ENCODE data around the gene SRP14.
"Not testable (repeated sequence)": the region's sequence is repeated elsewhere in the genome, so short reads cannot be mapped to it uniquely, and the experiment has no call there.

Gene SRP14

DNA sequence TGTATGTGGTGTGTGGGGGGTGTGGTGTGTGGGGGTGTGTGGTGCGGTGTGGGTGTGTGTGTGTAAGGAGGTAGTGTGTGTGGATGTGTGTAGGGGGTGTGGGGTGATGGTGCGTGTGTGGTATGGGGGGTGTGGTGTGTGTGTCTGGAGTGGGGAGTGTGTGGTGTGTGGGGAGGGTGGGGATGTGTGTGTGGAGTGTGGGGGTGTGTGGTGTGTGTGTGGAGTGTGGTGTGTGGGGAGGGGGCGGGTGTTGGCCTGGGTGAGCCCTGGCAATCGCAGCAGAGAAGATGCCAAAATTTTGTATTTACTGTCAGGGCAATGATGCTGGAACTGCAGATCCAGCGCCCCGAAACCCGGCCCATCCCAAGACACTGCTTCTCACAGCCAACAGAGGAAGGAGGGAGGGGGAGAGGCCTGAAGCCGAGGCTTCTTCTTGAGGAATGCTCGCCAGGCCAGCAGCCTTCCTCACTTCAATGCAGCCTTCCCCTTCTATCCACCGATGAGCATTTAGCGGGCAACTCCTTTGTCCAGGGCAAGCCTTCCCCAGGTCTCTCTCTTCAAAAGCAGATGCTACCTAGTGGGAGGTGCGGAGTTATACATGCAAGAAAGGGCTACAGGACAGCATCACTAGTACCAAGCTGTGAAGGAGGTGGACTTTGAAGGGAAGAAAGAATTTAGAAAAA, 11.9 kb upstream of the SRP14 start:
- DNase-seq (ENCODE audit: low read depth in 2 of 2) = no peak

DNA sequence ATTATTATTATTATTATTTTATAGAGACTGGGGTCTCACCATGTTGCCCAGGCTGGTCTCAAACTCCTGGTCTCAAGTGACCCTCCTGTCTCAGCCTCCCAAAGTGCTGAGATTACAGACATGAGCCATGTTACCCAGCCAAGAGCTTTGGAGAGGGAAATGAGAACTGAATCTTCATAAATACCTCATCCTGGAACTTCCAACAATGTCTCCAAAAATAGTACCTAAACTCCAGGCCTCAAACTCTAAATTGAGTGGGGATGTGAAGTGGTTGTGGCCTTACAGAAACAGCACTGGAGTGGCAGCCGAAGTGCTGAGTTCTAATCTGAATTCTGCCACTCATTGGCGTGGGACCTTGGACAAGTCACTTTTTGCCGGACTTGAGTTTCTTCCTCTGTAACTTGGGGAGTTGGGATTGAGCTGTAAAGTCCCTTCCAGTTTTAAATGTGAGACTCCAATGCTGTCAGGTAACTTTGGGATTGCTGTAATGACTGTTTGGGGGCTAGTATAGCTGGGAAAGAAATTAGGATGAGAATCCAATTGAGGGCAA, 10.0 kb upstream of the SRP14 start:
- no peak for DNase-seq (ENCODE audit: low read depth in 2 of 2)

DNA sequence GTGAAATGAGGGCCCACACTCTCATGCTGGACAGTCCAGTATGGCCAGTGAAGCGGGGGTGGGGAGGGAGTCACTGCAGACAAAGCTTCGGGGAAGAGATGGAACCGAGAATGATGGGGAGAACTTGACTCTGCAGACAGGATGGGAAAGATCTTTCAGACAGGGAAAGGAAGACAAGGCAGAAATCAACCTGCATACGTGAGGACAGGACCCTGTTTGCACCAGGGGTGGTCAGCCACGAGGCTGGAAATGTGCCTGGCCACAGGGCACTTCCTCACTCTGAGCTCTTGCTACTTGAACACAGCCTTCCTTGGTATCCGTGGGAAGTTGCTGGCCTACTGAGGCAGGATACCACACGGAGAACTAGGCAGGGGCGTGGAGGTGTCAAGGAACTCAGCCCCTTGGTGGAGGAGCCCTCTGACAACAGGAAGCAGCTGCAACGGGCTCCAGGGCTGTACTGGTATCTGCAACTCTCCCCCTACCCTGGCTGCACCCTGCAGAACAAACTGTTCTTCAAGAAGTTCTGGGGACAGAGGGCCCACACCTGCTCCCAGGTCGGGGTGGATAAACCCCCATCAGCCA, 9.3 kb upstream of the SRP14 start:
- no peak for DNase-seq (ENCODE audit: low read depth in 2 of 2)

DNA sequence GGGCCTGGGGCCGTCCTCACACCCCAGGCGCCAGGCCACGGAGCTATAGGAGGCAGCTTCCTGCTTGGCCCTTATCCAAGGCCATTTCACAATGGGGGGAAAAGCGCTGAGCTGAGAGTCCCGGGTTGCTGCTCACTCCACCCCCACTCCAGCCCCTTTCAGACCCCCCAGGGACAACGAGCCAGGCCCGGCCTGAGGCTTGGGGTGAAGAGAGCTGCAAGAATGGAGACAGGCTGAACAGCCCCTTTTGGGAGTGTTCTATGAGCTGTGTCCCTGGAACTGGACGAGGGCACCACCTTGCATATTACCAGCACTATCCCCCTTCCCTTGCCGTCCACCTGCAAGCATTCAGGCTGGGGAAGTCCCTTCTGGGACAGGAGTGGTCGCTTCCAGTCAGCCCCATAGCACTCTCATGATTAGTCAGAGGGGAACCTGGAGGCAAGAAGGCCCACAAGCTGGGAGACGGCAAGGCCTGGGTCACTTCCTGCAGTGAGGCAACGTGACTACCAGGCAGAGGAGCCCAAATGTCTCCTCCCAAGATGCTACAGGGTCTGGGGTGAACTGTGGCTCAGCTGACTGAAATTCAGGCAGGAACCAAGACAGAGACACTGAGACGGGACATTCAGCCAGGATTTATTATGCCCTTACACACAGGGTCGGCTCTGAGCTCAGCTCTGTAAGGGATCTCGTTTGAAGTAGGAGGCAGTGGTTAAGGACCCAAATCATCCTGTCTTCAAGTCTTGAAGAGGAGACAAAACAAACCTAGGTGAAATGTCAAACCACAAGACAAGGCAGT, 8.6 kb upstream of the SRP14 start:
- DNase-seq (ENCODE audit: low read depth in 2 of 2) = peak; percentile 39 to 44

DNA sequence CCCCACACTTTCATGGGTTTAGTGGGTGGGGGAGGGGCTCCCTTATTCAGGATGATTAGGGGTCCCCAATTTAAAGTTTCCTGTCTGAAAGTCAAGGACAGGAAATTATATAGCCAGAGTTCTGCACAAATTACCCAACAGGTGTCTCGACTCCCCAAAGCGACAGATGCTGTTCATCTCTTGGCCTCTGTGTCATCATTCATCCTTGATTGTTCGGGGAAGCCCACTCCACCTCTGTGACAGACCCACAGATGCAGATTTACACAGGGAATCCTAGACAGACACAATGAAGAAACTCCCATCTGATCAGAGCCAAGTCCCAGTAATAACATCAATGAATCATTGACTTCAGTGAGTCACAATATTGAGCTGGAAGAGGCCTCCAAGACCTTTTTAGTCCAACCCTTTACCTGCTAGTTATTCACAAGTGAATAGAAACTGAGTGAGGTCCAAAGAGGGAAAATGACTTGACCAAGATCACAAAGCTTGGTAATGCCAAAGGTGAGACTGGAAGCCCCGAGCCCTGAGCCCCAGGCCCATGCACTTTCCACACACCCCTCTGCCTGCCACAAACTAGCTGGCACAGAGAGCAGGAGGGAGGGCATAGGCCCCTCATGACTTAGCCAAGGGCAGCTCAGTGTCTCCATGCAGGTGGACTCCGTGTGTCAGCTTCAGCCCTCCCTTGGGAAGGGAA, 7.9 kb upstream of the SRP14 start:
- no peak for DNase-seq (ENCODE audit: low read depth in 2 of 2)

DNA sequence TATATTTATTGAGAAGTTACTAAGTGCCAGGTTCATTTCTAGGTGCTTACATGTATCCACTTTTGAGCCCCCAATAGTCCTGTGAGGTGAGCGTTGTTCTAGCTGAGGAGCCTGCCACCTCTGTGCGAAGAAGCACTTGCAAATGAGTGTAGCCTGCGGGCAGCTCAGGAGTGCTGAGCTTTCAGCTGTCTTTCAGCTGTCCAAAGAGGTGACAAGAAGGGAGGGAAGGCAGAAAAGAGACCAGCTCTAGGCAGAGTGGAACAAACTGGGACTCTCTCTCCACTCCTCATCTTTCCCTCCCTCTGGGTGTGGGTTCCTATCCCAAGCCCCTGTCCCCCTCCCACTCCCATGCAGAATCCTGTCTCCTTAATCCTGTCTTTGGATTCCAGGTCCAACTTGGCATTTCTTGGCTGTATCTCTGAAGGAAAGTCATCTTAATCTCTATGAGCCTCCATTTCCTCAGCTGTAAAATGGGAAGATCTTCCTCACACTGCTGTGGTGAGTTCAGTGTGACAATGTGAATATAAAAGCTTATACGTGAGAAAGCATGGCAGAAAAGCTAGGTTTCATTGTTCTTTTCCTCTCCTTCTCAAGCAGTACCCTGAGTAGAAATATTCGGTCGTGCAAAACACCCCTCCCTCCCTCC, 6.7 kb upstream of the SRP14 start:
- DNase-seq (ENCODE audit: low read depth in 2 of 2) = no peak

DNA sequence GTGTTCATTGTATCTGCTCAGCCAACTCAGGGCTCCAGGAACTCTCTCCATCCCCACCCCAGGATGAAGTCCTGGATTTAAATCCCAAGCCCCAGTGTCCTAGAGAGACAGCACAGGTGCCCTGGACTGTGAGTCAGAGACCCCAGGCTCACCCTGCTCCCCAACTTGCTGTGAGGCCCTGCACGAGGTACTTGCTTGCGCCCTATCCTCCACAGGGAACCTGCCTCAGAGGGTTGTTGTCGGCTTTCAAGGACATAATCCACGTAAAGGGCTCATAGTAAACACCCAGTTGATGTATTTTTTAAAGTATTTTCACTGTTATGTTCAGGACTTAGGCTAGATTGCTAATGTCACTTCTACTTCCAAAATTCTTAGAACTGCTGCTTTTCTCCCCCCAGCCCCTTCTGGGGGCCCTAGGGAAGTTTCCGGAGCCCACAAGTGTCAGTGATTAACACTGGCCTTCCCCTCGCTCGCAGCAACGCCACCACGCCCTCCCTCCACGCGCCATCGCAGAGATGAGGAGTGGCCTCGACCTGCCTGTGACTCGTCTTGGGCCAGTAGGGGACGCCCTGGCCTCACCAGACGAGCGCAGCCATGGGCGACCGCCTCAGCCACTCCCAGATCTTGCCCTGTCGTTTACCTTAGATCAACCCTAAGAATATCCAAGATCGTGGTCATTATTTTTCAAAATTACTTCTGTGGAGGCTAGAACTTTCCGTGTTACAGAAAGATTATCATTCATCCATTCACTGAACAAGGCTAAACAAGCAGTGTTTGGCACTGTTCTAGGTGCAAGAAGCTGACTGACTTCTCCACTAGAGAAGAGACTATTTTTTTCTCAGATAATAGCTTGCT, 6.0 kb upstream of the SRP14 start:
- peak; percentile 65 to 72 for DNase-seq (ENCODE audit: low read depth in 2 of 2)

DNA sequence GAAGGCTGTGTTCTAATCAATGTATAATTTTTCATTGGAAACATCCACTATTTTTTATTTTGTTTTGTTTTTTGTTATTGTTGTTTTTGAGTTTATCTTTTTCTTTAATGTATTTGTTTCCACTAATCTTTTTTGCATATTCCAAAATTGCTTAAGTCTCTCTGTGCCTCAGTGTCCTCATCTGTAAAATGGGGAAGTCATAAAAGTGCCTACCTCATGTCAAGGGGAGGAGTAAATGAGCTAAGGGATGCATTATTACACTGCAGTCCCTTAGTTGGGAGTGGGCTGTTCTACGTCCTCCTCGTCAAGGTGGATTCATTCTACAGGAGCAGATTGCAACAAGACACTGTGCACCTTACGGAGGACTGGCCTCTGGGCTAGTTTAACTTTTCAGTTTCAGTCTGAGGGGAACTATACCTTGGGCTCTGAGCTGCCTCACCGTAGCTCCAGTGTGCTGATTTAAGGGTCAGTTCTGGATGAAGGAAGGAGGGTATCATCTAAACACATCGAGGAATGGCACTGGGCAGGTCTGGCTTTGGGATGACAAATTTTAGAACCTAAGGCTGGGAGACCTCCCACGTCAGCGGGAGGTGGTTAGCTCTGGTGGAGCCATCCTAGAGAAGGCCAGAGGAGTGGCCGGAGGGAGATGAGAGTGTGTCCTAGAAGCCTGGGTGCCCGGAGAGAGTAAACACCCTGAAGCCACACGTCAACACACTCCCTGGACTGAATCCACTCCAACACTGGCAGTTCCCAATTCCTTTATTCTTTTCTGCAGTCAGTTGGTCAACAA, 5.1 kb upstream of the SRP14 start:
- DNase-seq (ENCODE audit: low read depth in 2 of 2) = no peak

DNA sequence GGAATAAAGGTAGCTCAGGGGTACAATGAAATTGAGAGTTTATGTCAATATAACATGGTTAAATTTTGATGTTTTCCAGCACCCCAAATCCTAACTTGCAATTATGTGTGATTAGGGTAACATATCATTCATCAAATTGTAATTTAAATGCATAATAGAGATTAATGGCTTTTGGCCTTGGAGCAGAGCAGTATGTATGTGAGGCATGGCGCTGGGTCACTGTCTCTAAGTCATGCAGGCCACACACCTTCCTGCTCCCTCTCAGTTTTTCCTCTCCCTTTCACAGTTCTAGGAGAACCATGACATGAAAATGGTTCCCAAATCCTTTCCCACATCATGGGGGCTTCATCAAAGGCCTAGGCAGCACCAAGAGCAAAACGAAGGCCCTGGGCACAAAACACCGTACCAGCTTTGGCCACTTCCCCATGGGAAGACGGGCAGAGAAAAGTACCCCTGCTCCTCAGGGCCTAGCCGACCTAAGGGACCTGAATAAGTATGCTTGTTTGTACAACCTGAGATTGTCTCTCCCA, 3.9 kb upstream of the SRP14 start:
- no peak for DNase-seq (ENCODE audit: low read depth in 2 of 2)

DNA sequence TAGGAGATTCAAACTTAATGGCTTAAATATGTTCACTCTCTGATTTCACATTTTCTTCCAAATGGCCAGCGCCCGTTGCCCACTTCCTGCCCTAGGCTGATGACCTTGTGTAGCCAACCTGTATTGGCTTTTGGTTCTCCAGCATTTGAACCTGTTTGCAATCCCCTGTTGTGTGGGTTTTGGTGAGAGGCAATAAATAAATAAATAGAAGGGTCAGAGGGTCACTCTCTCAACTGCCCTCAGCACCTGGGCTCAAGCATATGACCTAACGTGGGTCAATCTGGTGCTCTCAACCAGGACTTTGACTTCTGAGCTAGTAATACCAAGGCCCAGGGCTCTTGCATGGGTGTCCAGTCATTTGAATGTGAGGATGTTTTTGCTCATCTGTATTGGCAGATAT, 1.8 kb upstream of the SRP14 start:
- DNase-seq (ENCODE audit: low read depth in 2 of 2) = no peak

DNA sequence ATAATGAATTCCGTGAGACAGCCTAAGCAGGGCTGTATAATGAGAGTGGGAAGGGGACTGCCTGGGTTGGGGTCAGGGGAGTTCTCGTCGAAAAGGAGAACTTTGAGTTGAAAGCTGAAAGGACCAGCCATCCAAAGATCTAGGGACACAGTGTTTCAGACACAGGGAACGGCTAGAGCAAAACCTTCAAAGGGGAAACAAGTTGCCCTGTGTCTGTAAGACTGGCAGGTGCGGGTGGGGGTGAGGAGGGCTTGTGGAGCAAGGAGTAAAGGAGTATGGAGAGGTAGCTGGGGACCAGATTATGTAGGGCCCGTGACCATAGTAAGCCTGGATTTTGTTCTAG, 1.3 kb upstream of the SRP14 start:
- no peak for DNase-seq (ENCODE audit: low read depth in 2 of 2)

DNA sequence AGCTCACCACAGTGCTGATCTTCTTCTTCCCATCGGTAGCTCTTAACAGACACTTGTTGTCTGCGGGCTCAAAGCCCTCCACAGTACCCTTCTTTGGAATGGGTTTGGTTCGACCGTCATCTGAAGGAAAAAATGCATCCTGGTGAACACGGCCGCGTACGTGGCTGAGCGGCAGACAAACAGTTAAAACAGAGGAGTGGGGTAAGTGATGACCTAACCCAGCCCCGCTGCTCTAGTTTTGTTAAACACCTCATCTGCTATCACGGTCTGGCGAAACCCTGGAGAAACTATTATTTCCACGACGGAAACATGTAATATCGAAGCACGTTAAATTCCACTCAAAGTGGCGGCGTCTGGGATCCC, 725 bp downstream of the SRP14 start:
- no peak for DNase-seq (ENCODE audit: low read depth in 2 of 2)

DNA sequence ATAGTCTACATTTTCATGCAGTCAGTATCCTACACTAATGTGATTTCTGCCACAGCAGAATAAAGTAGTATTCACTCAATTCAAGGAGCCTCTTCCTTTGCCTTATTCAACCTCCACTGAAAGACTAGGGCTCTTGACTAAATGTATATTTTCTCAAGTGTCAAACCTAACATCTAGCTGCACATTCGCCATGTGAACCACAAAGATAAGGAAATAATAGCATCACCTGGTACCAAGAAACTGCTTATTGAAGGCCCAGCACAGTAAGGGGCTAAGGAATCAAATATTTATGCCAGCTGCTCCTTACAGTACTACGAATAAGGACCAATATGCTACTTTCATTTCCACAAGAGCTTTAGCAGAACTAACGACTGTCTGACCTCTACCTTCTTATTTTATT, 1.3 kb downstream of the SRP14 start:
- no peak for DNase-seq (ENCODE audit: low read depth in 2 of 2)

DNA sequence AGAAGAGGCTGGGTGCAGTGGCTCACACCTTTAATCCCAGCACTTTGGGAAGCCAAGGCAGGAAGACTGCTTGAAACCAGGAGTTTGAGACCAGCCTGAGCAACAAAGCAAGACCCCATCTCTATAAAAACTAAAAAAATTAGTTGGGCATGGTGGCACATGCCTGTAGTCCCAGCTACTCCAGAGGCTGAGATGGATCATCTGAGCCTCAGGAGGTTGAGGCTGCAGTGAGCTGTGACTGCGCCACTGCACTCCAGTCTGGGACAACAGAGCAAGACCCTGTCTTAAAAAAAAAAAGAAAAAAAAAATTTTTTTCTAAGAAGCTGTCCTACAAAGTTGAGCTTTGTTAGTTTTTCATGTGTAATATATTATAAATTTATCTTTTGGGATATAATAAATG, 3.8 kb downstream of the SRP14 start:
- DNase-seq (ENCODE audit: low read depth in 2 of 2) = not testable (repeated sequence)

DNA sequence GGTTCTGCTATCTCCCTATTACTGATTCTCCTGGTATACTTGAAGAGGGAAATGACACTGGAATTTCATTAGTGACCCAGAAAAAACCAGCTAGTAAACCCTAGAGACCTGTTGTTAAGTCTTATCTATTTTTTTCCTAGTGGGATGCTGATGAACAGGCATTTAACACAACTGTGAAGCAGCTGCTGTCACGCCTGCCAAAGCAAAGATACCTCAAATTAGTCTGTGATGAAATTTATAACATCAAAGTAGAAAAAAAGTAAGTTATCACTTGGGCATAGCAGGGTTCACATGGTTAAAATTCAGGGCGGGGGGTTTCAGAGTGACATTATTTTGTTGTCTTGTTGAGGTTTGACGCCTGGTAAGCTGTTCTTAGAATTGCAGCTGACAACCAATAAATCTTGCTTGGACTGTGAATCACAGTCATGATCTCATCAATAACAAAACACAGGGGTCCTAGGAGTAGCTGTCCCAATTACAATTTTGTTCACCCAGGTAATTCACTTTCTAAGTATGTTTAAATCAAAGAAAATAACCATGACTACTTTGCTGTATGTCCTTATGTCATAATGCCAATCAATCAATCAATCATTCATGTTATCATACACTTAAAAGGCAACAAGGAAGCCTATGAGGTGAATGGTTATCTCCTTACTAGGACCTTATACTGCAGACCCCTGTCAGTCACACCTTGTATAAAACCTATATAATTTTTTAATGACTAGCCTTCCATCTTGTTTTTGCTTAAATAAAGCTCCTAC, 4.6 kb downstream of the SRP14 start:
- no peak for DNase-seq (ENCODE audit: low read depth in 2 of 2)

DNA sequence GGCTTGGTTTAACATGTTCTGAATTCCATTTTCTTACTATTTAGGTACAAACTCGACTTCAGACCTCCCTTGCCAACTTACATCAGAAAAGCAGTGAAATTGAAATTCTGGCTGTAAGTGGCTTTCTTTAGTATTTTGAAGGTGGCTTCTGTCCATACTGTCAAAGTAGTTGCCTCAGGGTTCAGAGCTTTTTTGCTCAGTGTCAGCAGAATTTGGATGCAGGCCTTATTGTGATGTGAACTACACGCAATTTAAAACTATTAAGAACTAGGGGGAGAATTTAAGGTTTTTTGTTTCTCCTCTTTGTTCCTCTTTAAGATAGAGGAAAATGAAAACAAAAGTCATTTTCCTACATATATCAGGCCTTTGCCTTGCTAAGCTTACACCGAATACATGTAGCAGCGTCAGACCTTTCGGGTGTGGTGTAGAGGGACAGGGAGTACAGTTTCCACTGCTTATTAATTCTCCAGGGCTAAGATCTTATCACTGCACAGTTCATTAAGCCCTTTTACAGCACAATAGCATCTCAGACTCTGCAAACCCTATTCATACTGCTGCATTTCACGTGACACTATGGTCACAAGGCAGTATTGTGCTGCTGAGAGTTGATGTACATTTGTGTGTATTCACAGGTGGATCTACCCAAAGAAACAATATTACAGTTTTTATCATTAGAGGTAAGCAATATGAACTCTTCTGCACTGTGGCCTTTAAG, 6.7 kb downstream of the SRP14 start:
- DNase-seq (ENCODE audit: low read depth in 2 of 2) = no peak

DNA sequence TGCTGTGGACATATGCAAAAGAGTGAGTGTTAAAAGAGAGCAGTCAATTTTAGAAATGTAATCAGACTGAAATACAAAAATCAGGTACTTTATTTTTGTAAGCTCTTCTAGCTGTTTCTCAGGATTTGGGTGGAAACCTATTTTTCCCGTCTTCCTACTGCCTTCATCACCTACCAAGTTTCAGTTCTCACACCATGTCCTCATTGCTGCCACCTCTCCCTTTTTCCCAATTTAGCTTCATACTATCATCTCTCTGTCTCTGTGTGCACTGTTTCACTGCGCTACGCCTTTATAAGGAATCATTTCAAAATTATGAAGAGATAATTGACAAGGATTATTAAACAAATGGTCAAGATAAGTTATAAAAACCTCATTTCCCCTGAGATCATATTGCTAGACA, 7.7 kb downstream of the SRP14 start:
- no peak for DNase-seq (ENCODE audit: low read depth in 2 of 2)

Measured in stimulated activated CD8-positive, alpha-beta memory T cell treated with anti-CD3 and anti-CD28 coated beads, Interleukin-15, amount 100 ng/mL, for 4 hours (primary cell).